ENCODE measurements around the gene SCG2. TPM values are rescaled to one million over a fixed set of nuclear protein-coding genes. Genes with fewer than 3 reads are reported as not detected.
"Not testable (repeated sequence)": the region's sequence is repeated elsewhere in the genome, so short reads cannot be mapped to it uniquely, and the experiment has no call there.

Gene SCG2
- total RNA-seq, 2 experiments from 2014 or later = not detected

- H3K9me3 Mint-ChIP-seq = no peaks in the 10 kb centered on the region
- Histone ChIP-seq H3K36me3 (ENCODE audit: insufficient read depth, low read length) (no peaks in the 10 kb centered on the region), H3K9me3 (ENCODE audit: control insufficient read depth in 1 of 2, insufficient read depth in 1 of 2, low read length in 2 of 2) (no peaks in the 10 kb centered on the region), H3K4me1 (ENCODE audit: insufficient read depth, low read length) (no peaks in the 10 kb centered on the region), H3K27ac (ENCODE audit: low read depth in 1 of 2, low read length in 2 of 2) (no peak overlapping the region), H3K4me3 (ENCODE audit: low read length) (no peak overlapping the region), H3K27me3 (ENCODE audit: control insufficient read depth in 1 of 2, insufficient read depth in 2 of 2, low read length in 2 of 2) (no peaks in the 10 kb centered on the region)
- ATAC-seq (ENCODE audit: poor library complexity) (no peak), DNase-seq (no peak)
- intact Hi-C loops (cut with DNase I, micrococcal nuclease) = no loop called here
- ChIA-PET POLR2A (no interaction called here), CTCF (no interaction called here)
- no peaks in the 10 kb centered on the region for H3K4me1 Mint-ChIP-seq (ENCODE audit: low read depth)
- TF ChIP-seq, protein P1, sequence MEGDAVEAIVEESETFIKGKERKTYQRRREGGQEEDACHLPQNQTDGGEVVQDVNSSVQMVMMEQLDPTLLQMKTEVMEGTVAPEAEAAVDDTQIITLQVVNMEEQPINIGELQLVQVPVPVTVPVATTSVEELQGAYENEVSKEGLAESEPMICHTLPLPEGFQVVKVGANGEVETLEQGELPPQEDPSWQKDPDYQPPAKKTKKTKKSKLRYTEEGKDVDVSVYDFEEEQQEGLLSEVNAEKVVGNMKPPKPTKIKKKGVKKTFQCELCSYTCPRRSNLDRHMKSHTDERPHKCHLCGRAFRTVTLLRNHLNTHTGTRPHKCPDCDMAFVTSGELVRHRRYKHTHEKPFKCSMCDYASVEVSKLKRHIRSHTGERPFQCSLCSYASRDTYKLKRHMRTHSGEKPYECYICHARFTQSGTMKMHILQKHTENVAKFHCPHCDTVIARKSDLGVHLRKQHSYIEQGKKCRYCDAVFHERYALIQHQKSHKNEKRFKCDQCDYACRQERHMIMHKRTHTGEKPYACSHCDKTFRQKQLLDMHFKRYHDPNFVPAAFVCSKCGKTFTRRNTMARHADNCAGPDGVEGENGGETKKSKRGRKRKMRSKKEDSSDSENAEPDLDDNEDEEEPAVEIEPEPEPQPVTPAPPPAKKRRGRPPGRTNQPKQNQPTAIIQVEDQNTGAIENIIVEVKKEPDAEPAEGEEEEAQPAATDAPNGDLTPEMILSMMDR (IDR thresholded peaks at IDR 0.05) = no peak
- no peak overlapping the region for H3K27ac Mint-ChIP-seq
- no peak overlapping the region for H3K4me3 Mint-ChIP-seq
- H3K36me3 Mint-ChIP-seq (ENCODE audit: low read depth) = no peaks in the 10 kb centered on the region
- H3K27me3 Mint-ChIP-seq = peaks cover 2% of the 10 kb centered on the region
Observed at GRCh38 chr2:223594831-223595230, 7.3 kb downstream of the SCG2 start.

- H3K9me3 ChIP-seq (ENCODE audit: control insufficient read depth in 1 of 2, insufficient read depth in 1 of 2, low read length in 2 of 2) = no peaks in the 10 kb centered on the region
- H3K27me3 ChIP-seq (ENCODE audit: control insufficient read depth in 1 of 2, insufficient read depth in 2 of 2, low read length in 2 of 2) = no peaks in the 10 kb centered on the region
- no peaks in the 10 kb centered on the region for H3K4me1 ChIP-seq (ENCODE audit: insufficient read depth, low read length)
- H3K27ac ChIP-seq (ENCODE audit: low read depth in 1 of 2, low read length in 2 of 2) = no peak overlapping the region
- POLR2A ChIA-PET = no interaction called here
- Mint-ChIP-seq H3K4me1 (ENCODE audit: low read depth) (no peaks in the 10 kb centered on the region), H3K27ac (no peak overlapping the region), H3K9me3 (no peaks in the 10 kb centered on the region), H3K27me3 (no peaks in the 10 kb centered on the region), H3K36me3 (ENCODE audit: low read depth) (no peaks in the 10 kb centered on the region), H3K4me3 (no peak overlapping the region)
- CTCF ChIA-PET = no interaction called here
- DNase-seq (no peak), ATAC-seq (ENCODE audit: poor library complexity) (no peak)
- intact Hi-C loops (cut with DNase I, micrococcal nuclease) = no loop called here
- no peak overlapping the region for H3K4me3 ChIP-seq (ENCODE audit: low read length)
- no peaks in the 10 kb centered on the region for H3K36me3 ChIP-seq (ENCODE audit: insufficient read depth, low read length)
- TF ChIP-seq, protein P1 (IDR thresholded peaks at IDR 0.05) = no peak
Observed at GRCh38 chr2:223594259-223594658, 7.9 kb downstream of the SCG2 start.

GRCh38 chr2:223592689-223593088, 9.5 kb downstream of the SCG2 start:
- H3K4me3 ChIP-seq (ENCODE audit: low read length); intact Hi-C loops (cut with DNase I, micrococcal nuclease); CTCF ChIA-PET; ATAC-seq (ENCODE audit: poor library complexity); H3K27ac ChIP-seq (ENCODE audit: low read depth in 1 of 2, low read length in 2 of 2); H3K4me1 Mint-ChIP-seq (ENCODE audit: low read depth); H3K9me3 Mint-ChIP-seq; H3K4me1 ChIP-seq (ENCODE audit: insufficient read depth, low read length); H3K27ac Mint-ChIP-seq; H3K9me3 ChIP-seq (ENCODE audit: control insufficient read depth in 1 of 2, insufficient read depth in 1 of 2, low read length in 2 of 2); POLR2A ChIA-PET; DNase-seq; H3K36me3 ChIP-seq (ENCODE audit: insufficient read depth, low read length); H3K36me3 Mint-ChIP-seq (ENCODE audit: low read depth); H3K4me3 Mint-ChIP-seq; H3K27me3 Mint-ChIP-seq; H3K27me3 ChIP-seq (ENCODE audit: control insufficient read depth in 1 of 2, insufficient read depth in 2 of 2, low read length in 2 of 2): not testable (repeated sequence)

GRCh38 chr2:223591596-223591995, 10.6 kb downstream of the SCG2 start:
- ATAC-seq (ENCODE audit: poor library complexity) (no peak), DNase-seq (no peak)
- TF ChIP-seq, protein P1 (IDR thresholded peaks at IDR 0.05) = no peak
- H3K4me1 Mint-ChIP-seq (ENCODE audit: low read depth) = no peaks in the 10 kb centered on the region
- H3K4me1 ChIP-seq (ENCODE audit: insufficient read depth, low read length) = no peaks in the 10 kb centered on the region
- intact Hi-C loops (cut with DNase I, micrococcal nuclease) = no loop called here
- ChIA-PET CTCF (no interaction called here), POLR2A (no interaction called here)
- no peaks in the 10 kb centered on the region for H3K9me3 Mint-ChIP-seq
- H3K36me3 Mint-ChIP-seq (ENCODE audit: low read depth) = no peaks in the 10 kb centered on the region
- no peaks in the 10 kb centered on the region for H3K36me3 ChIP-seq (ENCODE audit: insufficient read depth, low read length)
- H3K27me3 ChIP-seq (ENCODE audit: control insufficient read depth in 1 of 2, insufficient read depth in 2 of 2, low read length in 2 of 2) = no peaks in the 10 kb centered on the region
- H3K4me3 Mint-ChIP-seq = no peak overlapping the region
- no peak overlapping the region for H3K27ac Mint-ChIP-seq
- no peak overlapping the region for H3K4me3 ChIP-seq (ENCODE audit: low read length)
- no peak overlapping the region for H3K27ac ChIP-seq (ENCODE audit: low read depth in 1 of 2, low read length in 2 of 2)
- no peaks in the 10 kb centered on the region for H3K27me3 Mint-ChIP-seq
- H3K9me3 ChIP-seq (ENCODE audit: control insufficient read depth in 1 of 2, insufficient read depth in 1 of 2, low read length in 2 of 2) = no peaks in the 10 kb centered on the region

Measured in CD4-positive, alpha-beta T cell (primary cell).